HG03558 (cell line): ENCODE results near the gene MED4.
"Not testable (repeated sequence)": the region's sequence is repeated elsewhere in the genome, so short reads cannot be mapped to it uniquely, and the experiment has no call there.

Experiments
- ATAC-seq: cut with Tn5 transposase; IDR thresholded peaks from one replicate; pipeline ENCODE4 v1.9.1; 2021; ENCODE audit warnings: moderate number of reproducible peaks; ENCODE audit not compliant: unreplicated experiment; ENCODE audit errors: extremely low read depth

MED4 gene

DNA sequence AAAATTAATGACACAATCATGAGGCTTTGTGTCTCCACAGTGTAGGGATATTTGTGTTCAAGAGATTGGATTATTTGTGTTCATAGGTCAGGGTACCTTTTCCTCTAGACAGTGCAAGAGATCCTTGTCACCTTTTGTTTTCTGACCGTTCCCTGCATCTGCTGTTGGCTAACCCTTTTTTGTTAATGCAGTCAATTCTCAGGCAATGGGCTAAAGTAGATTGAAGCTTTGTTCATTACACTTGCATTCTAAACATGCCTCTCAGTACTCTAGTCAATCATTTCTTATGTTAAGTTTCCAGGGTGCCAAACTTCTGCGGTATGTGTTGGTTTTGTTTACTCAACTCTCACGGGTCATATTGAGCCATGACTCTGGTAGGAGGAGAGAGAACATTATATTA is 1.8 kb upstream of the MED4 start:
- no peak for ATAC-seq

GRCh38 chr13:48094404-48094780 is 512 bp downstream of the MED4 start:
- no peak for ATAC-seq

DNA sequence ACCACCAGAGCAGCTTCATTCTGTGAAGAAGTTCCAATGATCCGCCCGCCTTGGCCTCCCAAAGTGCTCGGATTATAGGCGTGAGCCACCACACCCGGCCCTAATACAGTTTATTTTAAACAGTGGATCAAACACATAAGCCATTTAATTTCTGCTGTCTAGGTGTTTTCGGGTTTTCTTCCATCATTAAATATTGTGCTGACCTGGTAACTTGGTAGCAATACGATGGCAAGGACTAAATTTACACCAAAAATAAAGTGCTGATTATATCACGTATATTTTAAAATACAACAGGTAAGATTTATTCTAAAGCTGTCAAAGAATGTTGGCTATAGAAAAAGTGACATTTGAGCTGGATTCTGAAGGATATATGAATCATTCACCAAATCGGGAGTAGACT is 1.3 kb downstream of the MED4 start:
- ATAC-seq = no peak

DNA sequence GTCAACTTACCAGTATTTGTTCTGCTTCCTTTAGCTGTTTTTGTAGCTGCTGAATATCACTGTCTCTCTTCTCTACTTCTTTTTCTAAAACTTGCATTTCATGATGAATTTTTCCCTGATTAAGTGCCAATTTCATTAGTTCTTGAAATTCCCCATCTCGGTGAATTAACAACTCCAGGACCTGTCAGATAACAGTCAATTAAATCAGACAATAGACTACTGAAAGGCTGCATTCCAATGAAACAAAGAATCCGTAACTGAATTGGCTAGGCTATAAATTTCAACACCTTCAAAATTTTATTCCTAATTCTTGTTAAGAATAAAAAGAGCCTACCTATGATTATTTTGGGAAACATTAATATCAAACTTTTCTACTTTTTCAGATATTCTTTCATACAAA is 8.6 kb downstream of the MED4 start:
- no peak for ATAC-seq

DNA sequence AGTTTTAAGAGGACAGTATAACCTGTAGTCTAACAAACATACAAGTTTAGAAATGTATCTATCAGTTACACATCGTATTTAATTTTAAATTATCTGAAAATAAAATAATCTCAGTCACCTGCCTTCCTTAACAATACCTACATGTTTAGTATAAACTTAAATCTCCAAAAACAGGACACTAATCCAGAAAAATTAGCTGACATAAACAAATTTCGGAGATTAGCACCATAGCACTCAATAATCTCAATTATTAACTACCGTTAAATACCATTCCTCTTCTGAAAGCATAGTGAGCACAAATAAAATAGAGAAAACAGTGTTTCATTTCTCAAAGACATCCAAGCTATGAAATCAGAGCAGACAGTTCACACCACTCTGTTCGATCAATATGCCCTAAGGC is 13.2 kb downstream of the MED4 start:
- no peak for ATAC-seq

DNA sequence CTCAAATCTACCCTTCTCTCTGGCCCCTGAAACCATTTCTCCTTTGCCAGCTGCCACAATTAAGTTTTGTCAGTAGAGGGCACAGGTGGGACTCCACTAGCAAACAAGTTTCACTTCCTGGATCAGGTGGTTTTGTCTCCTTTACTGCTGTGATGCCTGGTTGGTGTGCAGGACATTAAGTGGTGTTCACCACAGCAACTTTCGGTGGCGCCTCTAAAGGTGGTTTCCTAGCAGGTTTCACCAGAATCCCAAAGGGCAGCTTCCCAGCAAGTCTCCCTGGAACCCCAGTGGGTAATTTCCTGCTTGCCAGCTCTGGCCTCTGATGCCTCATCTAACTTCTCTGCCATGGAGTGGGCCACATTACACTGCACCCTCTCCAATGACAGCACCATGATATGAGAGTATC is 16.6 kb downstream of the MED4 start:
- peak; percentile 96 for ATAC-seq

DNA sequence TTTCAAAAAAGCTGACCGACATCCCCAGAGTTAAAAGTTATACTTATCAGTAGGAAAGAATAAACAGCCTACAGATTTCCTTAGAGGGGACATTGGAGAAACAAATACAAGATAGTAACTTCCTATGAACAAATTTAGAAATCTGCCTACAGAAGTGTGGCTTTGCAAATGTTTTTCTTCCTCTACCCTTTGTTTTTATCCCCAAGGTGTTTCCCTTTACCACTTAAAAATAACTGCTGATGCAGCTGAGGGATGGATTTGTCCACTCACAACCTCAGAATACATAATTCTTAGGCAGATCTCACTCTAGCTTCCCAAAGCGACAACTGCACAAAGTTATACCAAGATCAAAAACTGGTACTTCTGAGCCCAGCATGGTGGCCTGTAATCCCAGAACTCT is 20.9 kb downstream of the MED4 start:
- no peak for ATAC-seq

DNA sequence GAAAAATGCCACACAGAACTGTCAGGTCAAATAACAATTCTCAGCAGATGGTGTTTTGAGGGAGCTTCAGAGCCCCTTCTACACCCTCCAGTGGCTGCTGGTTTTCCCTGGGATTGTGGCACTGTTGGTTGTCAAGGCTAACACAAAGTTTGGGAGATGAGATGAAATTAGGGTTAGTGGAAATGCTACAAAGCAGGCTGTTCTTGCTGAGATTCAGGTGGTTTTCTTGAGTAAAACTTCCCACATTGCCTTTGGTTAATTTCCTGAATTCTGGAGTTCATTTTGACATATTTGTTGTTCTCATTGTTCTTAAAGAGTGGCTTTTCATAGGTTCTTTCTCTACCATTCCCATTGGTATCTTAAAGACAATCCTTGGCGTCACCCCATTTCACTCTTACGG is 22.1 kb downstream of the MED4 start:
- no peak for ATAC-seq

- no peak for ATAC-seq
Observed at GRCh38 chr13:48072304-48072703, 22.6 kb downstream of the MED4 start.

- ATAC-seq = no peak
Observed at GRCh38 chr13:48070942-48071341, 24.0 kb downstream of the MED4 start.

DNA sequence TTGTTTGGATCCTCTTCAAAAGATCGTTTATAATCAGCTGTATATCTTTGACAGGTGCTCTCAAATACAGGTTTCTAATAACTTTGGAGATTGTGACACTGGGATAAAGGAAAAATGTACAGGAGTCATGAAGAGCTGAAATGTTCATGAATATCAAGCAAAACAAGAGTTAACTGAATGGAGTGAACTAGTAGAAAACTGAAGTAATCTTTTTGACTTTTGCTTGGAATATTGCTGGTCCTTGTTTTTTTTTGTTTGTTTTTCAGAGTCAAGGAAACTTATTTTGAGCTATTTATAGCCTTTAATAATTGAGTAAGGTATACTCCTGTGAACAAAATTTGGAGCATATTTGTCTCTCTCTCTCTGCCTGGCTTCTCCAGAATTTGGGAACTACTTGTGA is 25.3 kb downstream of the MED4 start:
- no peak for ATAC-seq

DNA sequence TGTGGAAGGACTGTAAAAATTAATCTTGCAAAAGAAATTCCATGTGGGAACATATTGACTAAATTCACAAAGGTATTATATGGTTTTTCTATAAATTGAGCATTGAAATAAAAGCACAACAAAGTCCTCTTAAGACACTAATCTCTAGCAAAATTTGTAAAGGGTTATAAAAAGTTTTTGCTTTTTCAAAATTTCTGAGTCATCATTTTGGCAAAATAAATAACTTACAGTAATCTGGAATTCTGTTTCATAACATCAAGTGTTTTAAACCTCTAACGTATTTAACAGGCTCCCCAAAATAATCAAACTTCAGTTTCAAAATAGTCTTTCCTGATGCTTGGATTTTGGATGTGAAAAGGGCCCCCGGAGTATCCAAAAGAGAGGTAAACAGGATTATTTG is 26.0 kb downstream of the MED4 start:
- ATAC-seq = no peak

GRCh38 chr13:48068036-48068435 is 26.9 kb downstream of the MED4 start:
- no peak for ATAC-seq

DNA sequence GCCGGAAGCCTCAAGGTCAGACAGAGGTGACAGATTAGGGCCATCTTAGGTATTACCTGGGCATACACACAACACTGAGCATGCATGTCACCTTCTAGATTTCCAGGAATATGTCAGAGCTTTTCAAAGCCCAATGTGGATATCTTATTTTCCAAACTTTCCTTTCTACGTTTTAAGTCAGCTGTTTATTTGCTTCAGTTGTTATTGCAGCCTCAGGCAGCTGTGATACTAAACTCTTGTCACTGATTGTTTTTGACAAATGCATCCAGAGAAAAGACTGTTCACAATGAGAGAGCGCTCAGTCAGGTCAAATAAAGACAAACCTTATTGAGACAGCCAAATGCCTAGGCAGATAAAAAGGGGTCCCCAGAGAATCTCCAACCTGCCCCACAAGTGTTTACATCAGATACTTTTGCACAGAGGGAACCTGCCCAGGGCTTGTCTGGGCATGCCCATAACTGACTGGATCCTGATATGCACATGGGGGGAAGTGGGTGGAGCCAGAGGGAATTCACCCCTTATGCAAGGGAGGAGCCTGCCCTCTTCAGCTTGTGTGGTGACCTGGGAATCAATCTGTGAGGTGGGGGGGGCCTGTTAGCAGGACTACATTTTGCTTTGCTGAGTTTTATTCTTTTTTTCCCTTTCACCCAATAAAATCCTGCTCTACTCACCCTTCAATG is 28.5 kb downstream of the MED4 start:
- no peak for ATAC-seq

GRCh38 chr13:48059951-48060350 is 35.0 kb downstream of the MED4 start:
- ATAC-seq = not testable (repeated sequence)

DNA sequence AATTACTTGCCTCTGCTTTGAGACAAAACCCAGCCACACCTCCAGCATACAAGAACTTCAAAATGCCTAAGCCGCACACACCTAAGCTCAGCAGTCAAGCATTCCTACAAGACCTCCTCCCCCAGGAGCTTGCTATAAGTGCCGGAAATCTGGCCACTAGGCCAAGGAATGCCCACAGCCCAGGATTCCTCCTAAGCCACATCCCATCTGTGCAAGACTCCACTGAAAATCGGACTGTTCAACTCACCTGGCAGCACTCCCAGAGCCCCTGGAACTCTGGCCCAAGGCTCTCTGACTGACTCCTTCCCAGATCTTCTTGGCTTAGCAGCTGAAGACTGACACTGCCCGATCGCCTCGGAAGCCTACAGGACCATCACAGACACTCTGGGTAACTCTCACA is 36.4 kb downstream of the MED4 start:
- ATAC-seq = not testable (repeated sequence)

- no peak for ATAC-seq
Observed at GRCh38 chr13:48055712-48056111, 39.2 kb downstream of the MED4 start.

DNA sequence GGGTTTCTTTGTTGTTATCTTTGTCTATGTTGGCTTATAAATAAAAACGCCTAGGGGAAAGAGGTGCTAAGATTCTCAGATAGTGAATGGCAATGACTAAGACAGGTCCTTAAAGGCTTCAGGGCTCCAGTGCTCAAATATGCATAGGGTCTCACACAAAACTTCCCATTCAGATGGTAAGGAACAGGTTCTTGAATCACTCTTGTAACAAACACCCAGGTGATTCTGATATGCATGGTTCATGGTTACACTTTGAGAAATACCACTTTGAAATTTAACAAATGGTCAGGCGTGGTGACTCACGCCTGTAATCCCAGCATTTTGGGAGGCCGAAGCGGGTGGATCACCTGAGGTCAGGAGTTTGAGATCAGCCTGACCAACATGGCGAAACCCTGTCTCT is 40.3 kb downstream of the MED4 start:
- ATAC-seq = no peak

DNA sequence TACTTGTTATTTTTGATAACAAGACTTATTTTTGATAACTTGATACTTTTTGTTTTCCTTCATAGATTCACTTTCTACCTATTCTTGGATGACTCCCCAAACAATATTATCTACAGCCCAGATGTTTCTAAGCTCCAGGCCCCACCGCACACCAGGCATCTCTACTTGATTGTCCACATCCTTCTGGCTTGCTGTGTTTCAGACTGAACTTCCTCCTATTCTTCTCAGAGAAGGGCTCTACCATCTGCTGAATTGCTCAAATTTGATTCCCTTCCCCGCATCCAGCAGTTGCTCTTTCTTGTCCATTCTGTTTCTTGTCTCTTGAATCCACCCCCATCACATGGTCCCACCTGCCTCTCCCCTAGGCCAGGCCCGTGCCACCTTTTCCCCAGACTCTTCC is 44.4 kb downstream of the MED4 start:
- ATAC-seq = no peak

DNA sequence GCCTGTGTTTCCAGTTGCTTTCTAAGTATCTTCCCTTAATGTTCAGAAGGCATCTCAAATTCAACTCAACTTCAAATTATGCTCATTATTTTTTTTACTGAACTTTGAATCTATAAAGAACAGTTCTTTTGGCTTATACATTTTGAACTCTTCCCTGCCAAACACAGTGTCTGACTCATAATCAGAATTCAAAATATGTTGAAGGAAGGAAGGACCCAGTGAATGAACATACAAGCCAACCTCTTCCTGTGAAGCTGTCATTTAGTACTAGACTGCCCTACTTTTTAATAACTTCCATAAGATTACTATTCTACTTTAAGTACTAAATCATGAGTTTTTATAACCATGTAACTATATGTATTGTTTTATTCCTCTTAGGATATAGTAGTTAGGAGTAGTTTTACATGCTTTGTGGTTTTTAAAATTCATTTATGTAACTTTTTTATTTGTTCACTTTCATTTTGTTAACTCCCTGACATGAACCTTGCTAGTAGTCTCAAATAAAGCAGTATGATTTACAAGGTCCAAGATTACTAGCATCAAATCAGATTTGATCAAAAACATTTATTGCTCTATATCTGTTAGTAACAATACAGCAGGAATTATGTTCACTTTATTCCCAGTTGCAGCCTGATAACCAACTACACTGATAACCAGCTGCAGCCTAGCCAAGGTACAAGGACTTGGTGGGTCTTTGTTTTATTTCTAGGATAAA is 51.0 kb downstream of the MED4 start:
- no peak for ATAC-seq

GRCh38 chr13:48042894-48043293 is 52.0 kb downstream of the MED4 start:
- no peak for ATAC-seq

GRCh38 chr13:48040896-48041295 is 54.0 kb downstream of the MED4 start:
- no peak for ATAC-seq
